DOHH2 (cell line): ENCODE data around the gene SIM1.

Source experiments
- EZH2phosphoT487 ChIP-seq: fragments of 200-600 bp; sonication (generic); IDR thresholded peaks from 2 replicates; pipeline ENCODE4 v1.6.1; 2017; ENCODE audit warnings: borderline replicate concordance, mild to moderate bottlenecking, antibody characterized with exemption, low read length, moderate library complexity, mixed read lengths
- TF ChIP-seq, protein P1 (sequence below): fragments of 200-600 bp; sonication (generic); IDR thresholded peaks from one replicate; pipeline ENCODE4 v1.5.1; 2014; ENCODE audit warnings: antibody characterized with exemption, mild to moderate bottlenecking, low read depth, low read length; ENCODE audit not compliant: poor library complexity, severe bottlenecking

DNA sequence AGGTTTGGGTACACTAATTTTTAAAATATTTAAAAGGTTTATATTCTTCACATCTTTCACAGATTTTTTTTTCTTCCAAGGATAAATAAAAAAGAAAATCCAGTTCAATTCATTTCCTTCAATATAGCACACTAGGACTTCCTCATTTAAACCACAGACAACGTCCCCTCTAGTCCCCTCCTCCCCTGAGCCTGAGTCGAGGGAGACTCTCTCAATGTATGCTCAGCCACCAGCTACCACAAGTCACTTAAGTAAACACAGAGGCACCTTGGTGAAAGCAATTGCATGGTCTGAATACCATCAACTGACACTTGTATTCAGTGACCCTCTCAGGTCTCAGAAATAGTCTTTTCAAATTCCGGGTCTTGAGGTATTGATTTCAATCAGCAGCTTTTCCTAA, 88.6 kb downstream of the SIM1 start:
- TF ChIP-seq, protein P1, sequence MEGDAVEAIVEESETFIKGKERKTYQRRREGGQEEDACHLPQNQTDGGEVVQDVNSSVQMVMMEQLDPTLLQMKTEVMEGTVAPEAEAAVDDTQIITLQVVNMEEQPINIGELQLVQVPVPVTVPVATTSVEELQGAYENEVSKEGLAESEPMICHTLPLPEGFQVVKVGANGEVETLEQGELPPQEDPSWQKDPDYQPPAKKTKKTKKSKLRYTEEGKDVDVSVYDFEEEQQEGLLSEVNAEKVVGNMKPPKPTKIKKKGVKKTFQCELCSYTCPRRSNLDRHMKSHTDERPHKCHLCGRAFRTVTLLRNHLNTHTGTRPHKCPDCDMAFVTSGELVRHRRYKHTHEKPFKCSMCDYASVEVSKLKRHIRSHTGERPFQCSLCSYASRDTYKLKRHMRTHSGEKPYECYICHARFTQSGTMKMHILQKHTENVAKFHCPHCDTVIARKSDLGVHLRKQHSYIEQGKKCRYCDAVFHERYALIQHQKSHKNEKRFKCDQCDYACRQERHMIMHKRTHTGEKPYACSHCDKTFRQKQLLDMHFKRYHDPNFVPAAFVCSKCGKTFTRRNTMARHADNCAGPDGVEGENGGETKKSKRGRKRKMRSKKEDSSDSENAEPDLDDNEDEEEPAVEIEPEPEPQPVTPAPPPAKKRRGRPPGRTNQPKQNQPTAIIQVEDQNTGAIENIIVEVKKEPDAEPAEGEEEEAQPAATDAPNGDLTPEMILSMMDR, result no peak
- no peak for TF ChIP-seq EZH2phosphoT487
